Caco-2 (cell line): ENCODE results near the gene STON2. TPM values are rescaled to one million over a fixed set of nuclear protein-coding genes. Genes with fewer than 3 reads are reported as not detected.

Source experiments
- Bru-seq: library from RNA; stranded (reverse); fragments of 400-500 nt; gene quantifications from one replicate; lab custom pipeline; 2021; lab: Mats Ljungman, UMichigan
- BruChase-seq, 2 experiments: library from RNA; stranded (reverse); fragments of 400-500 nt; gene quantifications; one replicate each; lab custom pipeline; 2021; lab: Mats Ljungman, UMichigan
- BruUV-seq: library from RNA; stranded (reverse); fragments of 400-500 nt; replicated peaks from 2 replicates; lab custom pipeline; 2021; lab: Mats Ljungman, UMichigan
- CTCF ChIA-PET: fragments of 300-600 bp; sonication (Branson Sonifier 250); formaldehyde crosslinking; loops from one replicate; lab custom pipeline; 2022; ENCODE audit warnings: antibody characterized with exemption; lab: Charles Lee
- POLR2A ChIA-PET: fragments of 300-600 bp; sonication (Branson Sonifier 250); formaldehyde crosslinking; loops from one replicate; lab custom pipeline; 2022; ENCODE audit warnings: antibody characterized with exemption; lab: Charles Lee
- DNase-seq, 2 experiments: peaks; one replicate each; pipeline versions ENCODE4 v3.0.0 to v3.0.0-alpha.2; 2020 to 2022
- H3K27me3 ChIP-seq: replicated peaks from 2 replicates; pipeline ENCODE4 v1.6.0; 2011; ENCODE audit warnings: low read length; ENCODE audit not compliant: control insufficient read depth, insufficient read depth
- H3K36me3 ChIP-seq: 2 replicates; pipeline ENCODE4 v1.5.1; 2011; ENCODE audit warnings: low read length; ENCODE audit not compliant: control insufficient read depth, insufficient read depth
- H3K4me1 ChIP-seq: fragments of 250-450 bp; sonication (Bioruptor Pico); 2 replicates; pipeline ENCODE4 v1.5.1; 2020; ENCODE audit warnings: mild to moderate bottlenecking
- H3K4me3 ChIP-seq: 2 replicates; pipeline ENCODE4 v1.5.1; 2011; ENCODE audit warnings: low read depth, mild to moderate bottlenecking, control low read depth, low read length
- H3K9me3 ChIP-seq: fragments of 250-450 bp; sonication (Bioruptor Pico); 2 replicates; pipeline ENCODE4 v1.5.1; 2020; ENCODE audit warnings: mild to moderate bottlenecking, moderate library complexity
- H3K27ac Mint-ChIP-seq: one replicate; pipeline ENCODE4 v1.8.0; 2022; ENCODE audit warnings: mixed read lengths; ENCODE audit not compliant: unreplicated experiment
- H3K27me3 Mint-ChIP-seq: one replicate; pipeline ENCODE4 v1.8.0; 2022; ENCODE audit warnings: mixed read lengths; ENCODE audit not compliant: insufficient read depth, unreplicated experiment
- H3K36me3 Mint-ChIP-seq: one replicate; pipeline ENCODE4 v1.8.0; 2022; ENCODE audit warnings: mild to moderate bottlenecking, mixed read lengths; ENCODE audit not compliant: insufficient read depth, unreplicated experiment
- H3K4me1 Mint-ChIP-seq: one replicate; pipeline ENCODE4 v1.8.0; 2022; ENCODE audit warnings: low read depth, mixed read lengths; ENCODE audit not compliant: unreplicated experiment
- H3K4me3 Mint-ChIP-seq: one replicate; pipeline ENCODE4 v1.8.0; 2022; ENCODE audit warnings: mild to moderate bottlenecking, moderate library complexity, mixed read lengths; ENCODE audit not compliant: unreplicated experiment
- H3K9me3 Mint-ChIP-seq: one replicate; pipeline ENCODE4 v1.8.0; 2022; ENCODE audit warnings: mixed read lengths; ENCODE audit not compliant: unreplicated experiment
- intact Hi-C: fragments of 100-400 bp; cut with micrococcal nuclease; formaldehyde crosslinking; loops from one replicate; pipeline ENCODE4 v1.10.0; 2022; ENCODE audit not compliant: unreplicated experiment
- long read RNA-seq: library from polyadenylated mRNA; stranded (forward); transcript quantifications from one replicate; pipeline ENCODE4 v2.0.0, GENCODE V29; 2022
- total RNA-seq: library from RNA; stranded (reverse); gene quantifications from 2 replicates; pipeline ENCODE4 v1.2.3, GENCODE V29; 2022
- TF ChIP-seq, protein P1 (sequence below), 2 experiments: fragments of 200-600 bp in 1 of 2; IDR thresholded peaks; 1 replicate in 1 of 2; 2 replicates in 1 of 2; pipeline versions ENCODE4 v1.5.1 to v1.8.0; 2011 to 2022; ENCODE audit warnings: antibody characterized with exemption in 1 of 2, control low read depth in 1 of 2, inconsistent platforms in 1 of 2, low read depth in 1 of 2, low read length in 1 of 2, mild to moderate bottlenecking in 1 of 2, moderate library complexity in 1 of 2; ENCODE audit not compliant: insufficient read depth in 1 of 2, severe bottlenecking in 1 of 2, unreplicated experiment in 1 of 2

Gene STON2, protein sequence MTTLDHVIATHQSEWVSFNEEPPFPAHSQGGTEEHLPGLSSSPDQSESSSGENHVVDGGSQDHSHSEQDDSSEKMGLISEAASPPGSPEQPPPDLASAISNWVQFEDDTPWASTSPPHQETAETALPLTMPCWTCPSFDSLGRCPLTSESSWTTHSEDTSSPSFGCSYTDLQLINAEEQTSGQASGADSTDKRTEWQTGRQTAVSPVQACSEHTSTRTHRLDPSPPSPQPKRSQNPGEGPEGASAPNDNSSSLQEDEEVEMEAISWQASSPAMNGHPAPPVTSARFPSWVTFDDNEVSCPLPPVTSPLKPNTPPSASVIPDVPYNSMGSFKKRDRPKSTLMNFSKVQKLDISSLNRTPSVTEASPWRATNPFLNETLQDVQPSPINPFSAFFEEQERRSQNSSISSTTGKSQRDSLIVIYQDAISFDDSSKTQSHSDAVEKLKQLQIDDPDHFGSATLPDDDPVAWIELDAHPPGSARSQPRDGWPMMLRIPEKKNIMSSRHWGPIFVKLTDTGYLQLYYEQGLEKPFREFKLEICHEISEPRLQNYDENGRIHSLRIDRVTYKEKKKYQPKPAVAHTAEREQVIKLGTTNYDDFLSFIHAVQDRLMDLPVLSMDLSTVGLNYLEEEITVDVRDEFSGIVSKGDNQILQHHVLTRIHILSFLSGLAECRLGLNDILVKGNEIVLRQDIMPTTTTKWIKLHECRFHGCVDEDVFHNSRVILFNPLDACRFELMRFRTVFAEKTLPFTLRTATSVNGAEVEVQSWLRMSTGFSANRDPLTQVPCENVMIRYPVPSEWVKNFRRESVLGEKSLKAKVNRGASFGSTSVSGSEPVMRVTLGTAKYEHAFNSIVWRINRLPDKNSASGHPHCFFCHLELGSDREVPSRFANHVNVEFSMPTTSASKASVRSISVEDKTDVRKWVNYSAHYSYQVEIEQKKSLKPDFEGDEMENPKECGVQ
- total RNA-seq (37.1 and 43.5 TPM in 2 replicates), Bru-seq, nascent RNA (percentile 73 among the genes with signal in this experiment), BruChase-seq, experiment 1, labeled RNA remaining after a 2-hour chase (percentile 75 among the genes with signal in this experiment), BruChase-seq, experiment 2, labeled RNA remaining after a 6-hour chase (percentile 71 among the genes with signal in this experiment)
- long read RNA-seq, partial matches to known transcripts: 0 of 4 reads
- long read RNA-seq, other reads (novel, unspliced or antisense): 4 of 4 reads

DNA sequence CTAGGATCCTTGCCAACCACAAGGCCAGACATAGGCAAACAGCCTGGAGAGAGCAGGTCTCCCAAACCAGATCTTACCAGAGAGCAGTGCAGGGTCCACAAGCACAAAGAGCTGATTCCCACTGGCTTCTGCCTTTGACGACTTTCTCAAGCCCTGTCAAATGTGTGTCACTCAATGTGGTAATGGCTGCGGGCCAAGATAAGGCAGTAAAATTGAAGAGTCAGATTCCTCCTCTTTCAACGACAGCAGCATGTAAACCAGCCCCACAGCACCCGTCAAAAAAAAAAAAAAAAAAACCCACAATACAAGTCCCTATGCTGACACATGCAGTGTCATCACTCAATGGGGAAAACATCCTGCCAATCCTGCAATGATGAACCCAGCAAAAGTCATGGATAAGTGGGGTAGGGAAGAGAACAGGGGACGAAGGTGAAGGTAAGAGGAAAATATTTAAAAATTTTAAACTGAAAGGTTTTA, at the start of gene STON2:
Gene STON2, minus strand, starts transcription at position 123 of the 477 bp plus-strand sequence. CDS start 1,942 bp downstream, outside the sequence.
- Histone ChIP-seq H3K4me1 (peaks cover 15% of the 10 kb centered on the region), H3K27me3 (no peaks in the 10 kb centered on the region), H3K9me3 (no peaks in the 10 kb centered on the region), H3K36me3 (no peaks in the 10 kb centered on the region), H3K4me3 (no peak within 1 kb of the TSS)
- TF ChIP-seq, protein P1, sequence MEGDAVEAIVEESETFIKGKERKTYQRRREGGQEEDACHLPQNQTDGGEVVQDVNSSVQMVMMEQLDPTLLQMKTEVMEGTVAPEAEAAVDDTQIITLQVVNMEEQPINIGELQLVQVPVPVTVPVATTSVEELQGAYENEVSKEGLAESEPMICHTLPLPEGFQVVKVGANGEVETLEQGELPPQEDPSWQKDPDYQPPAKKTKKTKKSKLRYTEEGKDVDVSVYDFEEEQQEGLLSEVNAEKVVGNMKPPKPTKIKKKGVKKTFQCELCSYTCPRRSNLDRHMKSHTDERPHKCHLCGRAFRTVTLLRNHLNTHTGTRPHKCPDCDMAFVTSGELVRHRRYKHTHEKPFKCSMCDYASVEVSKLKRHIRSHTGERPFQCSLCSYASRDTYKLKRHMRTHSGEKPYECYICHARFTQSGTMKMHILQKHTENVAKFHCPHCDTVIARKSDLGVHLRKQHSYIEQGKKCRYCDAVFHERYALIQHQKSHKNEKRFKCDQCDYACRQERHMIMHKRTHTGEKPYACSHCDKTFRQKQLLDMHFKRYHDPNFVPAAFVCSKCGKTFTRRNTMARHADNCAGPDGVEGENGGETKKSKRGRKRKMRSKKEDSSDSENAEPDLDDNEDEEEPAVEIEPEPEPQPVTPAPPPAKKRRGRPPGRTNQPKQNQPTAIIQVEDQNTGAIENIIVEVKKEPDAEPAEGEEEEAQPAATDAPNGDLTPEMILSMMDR (IDR thresholded peaks at IDR 0.05; ENCODE audit: insufficient read depth in 1 of 2, low read depth in 1 of 2, low read length in 1 of 2, severe bottlenecking in 1 of 2, unreplicated experiment in 1 of 2): no peak
- intact Hi-C loops: loop anchor here (2.0 kb wide), 1 partner anchor 37 kb away; no protein-coding TSS in a partner anchor
- Mint-ChIP-seq H3K27me3 (no peaks in the 10 kb centered on the region), H3K4me3 (no peak within 1 kb of the TSS), H3K4me1 (no peaks in the 10 kb centered on the region), H3K27ac (peak within 1 kb of the TSS; percentile 48), H3K36me3 (peaks cover 6% of the 10 kb centered on the region), H3K9me3 (peaks cover 6% of the 10 kb centered on the region)
- ChIA-PET CTCF (no interaction called here), POLR2A (no interaction called here)
- no peak for DNase-seq
- BruUV-seq: TSS peak; percentile 42

DNA sequence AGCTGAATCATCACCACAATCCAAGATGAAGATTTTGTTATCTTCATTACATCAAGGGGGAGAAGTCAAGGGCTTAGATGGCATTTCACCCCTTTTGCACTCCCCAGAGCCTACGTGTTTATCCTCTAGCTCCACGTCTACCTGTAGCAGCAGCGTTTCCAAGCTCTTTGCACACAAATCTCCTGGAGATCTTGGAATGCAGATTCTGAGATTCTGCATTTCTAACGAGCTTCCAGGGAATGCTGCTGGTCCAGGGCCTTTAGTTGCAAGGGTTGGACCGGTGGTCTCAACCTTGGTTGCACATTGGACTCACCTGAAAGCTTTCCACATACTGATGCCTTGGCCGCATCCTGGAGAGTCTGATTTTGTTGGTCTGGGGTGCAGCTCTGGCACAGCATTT, 49.5 kb upstream of the STON2 start:
- no peaks in the 10 kb centered on the region for H3K9me3 ChIP-seq
- Mint-ChIP-seq H3K27me3 (no peaks in the 10 kb centered on the region), H3K4me1 (no peaks in the 10 kb centered on the region), H3K9me3 (no peaks in the 10 kb centered on the region), H3K36me3 (no peaks in the 10 kb centered on the region), H3K27ac (no peak overlapping the region), H3K4me3 (no peak overlapping the region)
- TF ChIP-seq, protein P1 (IDR thresholded peaks at IDR 0.05; ENCODE audit: insufficient read depth in 1 of 2, low read depth in 1 of 2, low read length in 1 of 2, severe bottlenecking in 1 of 2, unreplicated experiment in 1 of 2): no peak
- intact Hi-C loops: no loop called here
- H3K36me3 ChIP-seq: no peaks in the 10 kb centered on the region
- H3K4me3 ChIP-seq: no peak overlapping the region
- no TSS peak for BruUV-seq
- ChIA-PET CTCF (interaction anchor here (0.6 to 1.1 kb wide), 2 partner anchors 12 to 180 kb away, joined by 3 read pairs; no protein-coding TSS in a partner anchor), POLR2A (no interaction called here)
- H3K4me1 ChIP-seq: peaks cover 15% of the 10 kb centered on the region
- no peak for DNase-seq
- no peaks in the 10 kb centered on the region for H3K27me3 ChIP-seq
